ENCODE results near the gene PDPK1. TPM values are rescaled to one million over a fixed set of nuclear protein-coding genes. Genes with fewer than 3 reads are reported as not detected.
"Not testable (repeated sequence)": the region's sequence is repeated elsewhere in the genome, so short reads cannot be mapped to it uniquely, and the experiment has no call there.

Gene PDPK1
- total RNA-seq, 3 donors from 2014 or later (not counting 1 experiment from before 2014, with no cell fraction given), result 63.1 to 80.7 (median 73.5) TPM

DNA sequence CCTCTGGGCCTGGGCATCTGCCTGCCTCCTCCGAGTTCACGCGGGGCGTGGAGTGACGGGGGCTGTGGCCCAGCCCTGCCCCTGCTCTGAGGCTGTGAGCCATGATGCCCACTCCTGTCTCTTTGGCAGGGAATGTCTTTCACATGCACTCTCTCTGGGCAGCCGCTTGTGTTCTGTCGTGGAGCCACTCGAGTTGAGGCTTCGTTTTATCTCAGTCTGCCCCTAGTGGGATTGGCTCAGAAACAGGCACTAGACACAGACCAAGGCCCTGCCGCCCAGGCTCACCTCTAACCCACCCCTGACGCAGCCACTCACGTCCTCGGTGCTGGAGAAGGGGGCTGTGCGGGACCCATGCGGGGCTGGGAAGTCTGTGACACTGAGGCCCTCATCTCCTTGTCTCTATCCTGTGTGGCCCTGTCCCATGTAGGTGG is 77.0 kb downstream of the PDPK1 start:
- Mint-ChIP-seq H3K27ac (no peak overlapping the region), H3K4me1 (no peaks in the 10 kb centered on the region), H3K9me3 (no peaks in the 10 kb centered on the region), H3K4me3 (no peak overlapping the region), H3K36me3 (no peaks in the 10 kb centered on the region), H3K27me3 (ENCODE audit: low read depth in 2 of 2) (no peaks in the 10 kb centered on the region)
- H3K36me3 ChIP-seq (ENCODE audit: control insufficient read depth, insufficient read depth, low read length), result peaks cover 17% of the 10 kb centered on the region
- ATAC-seq, result no peak
- no peak overlapping the region for H3K27ac ChIP-seq (ENCODE audit: low read length)
- TF ChIP-seq, protein P1, sequence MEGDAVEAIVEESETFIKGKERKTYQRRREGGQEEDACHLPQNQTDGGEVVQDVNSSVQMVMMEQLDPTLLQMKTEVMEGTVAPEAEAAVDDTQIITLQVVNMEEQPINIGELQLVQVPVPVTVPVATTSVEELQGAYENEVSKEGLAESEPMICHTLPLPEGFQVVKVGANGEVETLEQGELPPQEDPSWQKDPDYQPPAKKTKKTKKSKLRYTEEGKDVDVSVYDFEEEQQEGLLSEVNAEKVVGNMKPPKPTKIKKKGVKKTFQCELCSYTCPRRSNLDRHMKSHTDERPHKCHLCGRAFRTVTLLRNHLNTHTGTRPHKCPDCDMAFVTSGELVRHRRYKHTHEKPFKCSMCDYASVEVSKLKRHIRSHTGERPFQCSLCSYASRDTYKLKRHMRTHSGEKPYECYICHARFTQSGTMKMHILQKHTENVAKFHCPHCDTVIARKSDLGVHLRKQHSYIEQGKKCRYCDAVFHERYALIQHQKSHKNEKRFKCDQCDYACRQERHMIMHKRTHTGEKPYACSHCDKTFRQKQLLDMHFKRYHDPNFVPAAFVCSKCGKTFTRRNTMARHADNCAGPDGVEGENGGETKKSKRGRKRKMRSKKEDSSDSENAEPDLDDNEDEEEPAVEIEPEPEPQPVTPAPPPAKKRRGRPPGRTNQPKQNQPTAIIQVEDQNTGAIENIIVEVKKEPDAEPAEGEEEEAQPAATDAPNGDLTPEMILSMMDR (IDR thresholded peaks at IDR 0.05), result no peak
- no peaks in the 10 kb centered on the region for H3K27me3 ChIP-seq (ENCODE audit: control insufficient read depth, insufficient read depth, low read length)
- H3K4me3 ChIP-seq (ENCODE audit: low read length), result no peak overlapping the region
- no peaks in the 10 kb centered on the region for H3K4me1 ChIP-seq (ENCODE audit: control insufficient read depth, insufficient read depth, low read length)
- 96% methylated on average over 15 of the region's 15 CpGs for WGBS (ENCODE audit: insufficient coverage)
- no peak for DNase-seq
- no peaks in the 10 kb centered on the region for H3K9me3 ChIP-seq (ENCODE audit: control insufficient read depth, insufficient read depth, low read length)
- intact Hi-C loops (cut with micrococcal nuclease), result no loop called here

GRCh38 chr16:2618964-2619363 is 81.1 kb downstream of the PDPK1 start:
- H3K4me1 ChIP-seq (ENCODE audit: control insufficient read depth, insufficient read depth, low read length); intact Hi-C loops (cut with micrococcal nuclease); H3K4me3 ChIP-seq (ENCODE audit: low read length); H3K27ac ChIP-seq (ENCODE audit: low read length); H3K27me3 ChIP-seq (ENCODE audit: control insufficient read depth, insufficient read depth, low read length); H3K36me3 Mint-ChIP-seq; H3K4me1 Mint-ChIP-seq; H3K4me3 Mint-ChIP-seq; ATAC-seq; DNase-seq; H3K36me3 ChIP-seq (ENCODE audit: control insufficient read depth, insufficient read depth, low read length); H3K27ac Mint-ChIP-seq; H3K27me3 Mint-ChIP-seq (ENCODE audit: low read depth in 2 of 2); H3K9me3 ChIP-seq (ENCODE audit: control insufficient read depth, insufficient read depth, low read length); H3K9me3 Mint-ChIP-seq: not testable (repeated sequence)
- WGBS (ENCODE audit: insufficient coverage), result no CpG with 5 or more reads among the region's 20 CpGs

DNA sequence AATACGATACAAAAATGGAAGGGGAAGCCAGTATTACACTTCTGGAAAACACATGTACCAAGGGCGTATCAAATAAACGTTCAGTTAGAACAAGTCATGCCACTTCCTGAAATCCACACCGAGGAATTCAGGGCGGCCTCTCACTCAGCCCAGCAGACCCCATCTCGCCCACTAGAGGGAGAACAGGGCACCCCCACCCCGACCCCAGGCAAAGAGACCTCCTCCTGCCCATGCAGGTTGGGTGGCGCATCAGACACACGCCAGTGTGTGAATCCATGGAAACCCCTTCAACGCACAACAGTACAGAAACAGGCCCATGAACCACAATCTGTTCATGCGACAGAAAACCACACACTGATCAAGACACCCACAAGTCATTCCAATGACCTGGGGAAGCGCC is 81.8 kb downstream of the PDPK1 start:
- H3K4me1 ChIP-seq (ENCODE audit: control insufficient read depth, insufficient read depth, low read length); H3K27me3 ChIP-seq (ENCODE audit: control insufficient read depth, insufficient read depth, low read length); H3K27me3 Mint-ChIP-seq (ENCODE audit: low read depth in 2 of 2); H3K36me3 Mint-ChIP-seq; H3K9me3 ChIP-seq (ENCODE audit: control insufficient read depth, insufficient read depth, low read length); DNase-seq; H3K4me1 Mint-ChIP-seq; H3K4me3 Mint-ChIP-seq; intact Hi-C loops (cut with micrococcal nuclease); H3K36me3 ChIP-seq (ENCODE audit: control insufficient read depth, insufficient read depth, low read length); H3K27ac ChIP-seq (ENCODE audit: low read length); H3K9me3 Mint-ChIP-seq; H3K4me3 ChIP-seq (ENCODE audit: low read length); H3K27ac Mint-ChIP-seq: not testable (repeated sequence)
- no CpG with 5 or more reads among the region's 12 CpGs for WGBS (ENCODE audit: insufficient coverage)
- ATAC-seq, result peak; percentile 51 to 69 (median 55)

DNA sequence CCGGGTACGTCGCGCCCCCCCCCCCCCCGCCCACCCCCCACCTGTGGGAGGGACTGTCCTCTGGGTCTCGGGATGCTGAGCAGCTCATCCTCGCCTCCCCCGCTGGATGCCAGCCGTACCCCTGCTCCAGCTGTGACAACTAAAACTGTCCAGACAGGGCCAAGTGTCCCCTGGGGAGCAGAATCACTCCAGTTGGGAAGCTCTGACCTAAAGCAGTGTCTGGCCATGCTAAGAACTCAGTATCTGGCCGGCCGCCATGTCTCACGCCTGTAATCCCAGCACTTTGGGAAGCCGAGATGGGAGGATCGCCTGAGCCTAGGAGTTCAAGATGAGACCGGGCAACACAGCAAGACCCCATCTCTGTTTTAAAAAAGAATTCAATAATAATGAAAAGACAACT is 83.0 kb downstream of the PDPK1 start:
- H3K27me3 Mint-ChIP-seq (ENCODE audit: low read depth in 2 of 2); intact Hi-C loops (cut with micrococcal nuclease); H3K4me3 ChIP-seq (ENCODE audit: low read length); ATAC-seq; H3K27ac Mint-ChIP-seq; H3K27me3 ChIP-seq (ENCODE audit: control insufficient read depth, insufficient read depth, low read length); H3K4me3 Mint-ChIP-seq; H3K36me3 Mint-ChIP-seq; H3K9me3 Mint-ChIP-seq; H3K36me3 ChIP-seq (ENCODE audit: control insufficient read depth, insufficient read depth, low read length); H3K4me1 Mint-ChIP-seq; H3K4me1 ChIP-seq (ENCODE audit: control insufficient read depth, insufficient read depth, low read length); H3K27ac ChIP-seq (ENCODE audit: low read length); H3K9me3 ChIP-seq (ENCODE audit: control insufficient read depth, insufficient read depth, low read length); DNase-seq: not testable (repeated sequence)
- WGBS (ENCODE audit: insufficient coverage), result no CpG with 5 or more reads among the region's 15 CpGs

- not testable (repeated sequence) for H3K9me3 Mint-ChIP-seq
These were observed 83.6 kb downstream of the PDPK1 start for GRCh38 chr16:2621395-2621794.

DNA sequence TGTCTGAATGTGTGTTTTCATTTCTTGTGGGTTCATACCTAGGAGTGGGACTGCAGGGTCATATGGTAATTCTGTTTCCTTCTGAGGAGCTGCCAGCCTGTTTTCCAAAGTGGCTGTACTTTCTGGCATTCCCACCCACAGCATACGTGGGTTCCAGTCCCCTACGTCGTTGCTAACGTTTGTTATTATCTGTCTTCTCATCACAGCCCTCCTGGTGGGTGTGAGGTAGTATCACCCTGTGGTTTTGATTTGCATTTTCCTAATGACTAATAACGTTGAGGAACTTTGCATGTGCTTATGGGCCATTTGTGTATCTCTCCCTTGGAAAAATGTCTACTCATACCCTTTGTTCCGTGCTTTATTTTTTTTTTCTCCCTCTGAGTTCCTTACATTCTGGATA is 89.3 kb downstream of the PDPK1 start:
- H3K4me3 ChIP-seq (ENCODE audit: low read length); H3K9me3 ChIP-seq (ENCODE audit: control insufficient read depth, insufficient read depth, low read length); H3K4me3 Mint-ChIP-seq; ATAC-seq; H3K4me1 ChIP-seq (ENCODE audit: control insufficient read depth, insufficient read depth, low read length); H3K27me3 ChIP-seq (ENCODE audit: control insufficient read depth, insufficient read depth, low read length); H3K36me3 Mint-ChIP-seq; H3K36me3 ChIP-seq (ENCODE audit: control insufficient read depth, insufficient read depth, low read length); H3K4me1 Mint-ChIP-seq; H3K9me3 Mint-ChIP-seq; H3K27me3 Mint-ChIP-seq (ENCODE audit: low read depth in 2 of 2); H3K27ac Mint-ChIP-seq; DNase-seq; intact Hi-C loops (cut with micrococcal nuclease); H3K27ac ChIP-seq (ENCODE audit: low read length): not testable (repeated sequence)
- no CpG with 5 or more reads among the region's 6 CpGs for WGBS (ENCODE audit: insufficient coverage)

More at GRCh38 chr16:2621395-2621794, 83.6 kb downstream of the PDPK1 start:
- H3K27me3 ChIP-seq (ENCODE audit: control insufficient read depth, insufficient read depth, low read length); H3K27me3 Mint-ChIP-seq (ENCODE audit: low read depth in 2 of 2); ATAC-seq; DNase-seq; H3K4me1 Mint-ChIP-seq; H3K4me3 ChIP-seq (ENCODE audit: low read length); H3K36me3 ChIP-seq (ENCODE audit: control insufficient read depth, insufficient read depth, low read length); H3K36me3 Mint-ChIP-seq; intact Hi-C loops (cut with micrococcal nuclease); H3K9me3 ChIP-seq (ENCODE audit: control insufficient read depth, insufficient read depth, low read length); H3K4me3 Mint-ChIP-seq; H3K4me1 ChIP-seq (ENCODE audit: control insufficient read depth, insufficient read depth, low read length); H3K27ac Mint-ChIP-seq; H3K27ac ChIP-seq (ENCODE audit: low read length): not testable (repeated sequence)
- WGBS (ENCODE audit: insufficient coverage), result 96% methylated on average over 4 of the region's 8 CpGs

- DNase-seq; H3K27me3 ChIP-seq (ENCODE audit: control insufficient read depth, insufficient read depth, low read length); H3K4me1 ChIP-seq (ENCODE audit: control insufficient read depth, insufficient read depth, low read length); H3K4me3 ChIP-seq (ENCODE audit: low read length); H3K4me3 Mint-ChIP-seq; H3K9me3 Mint-ChIP-seq; H3K9me3 ChIP-seq (ENCODE audit: control insufficient read depth, insufficient read depth, low read length); H3K36me3 Mint-ChIP-seq; intact Hi-C loops (cut with micrococcal nuclease); H3K27me3 Mint-ChIP-seq (ENCODE audit: low read depth in 2 of 2); H3K36me3 ChIP-seq (ENCODE audit: control insufficient read depth, insufficient read depth, low read length); H3K4me1 Mint-ChIP-seq; H3K27ac ChIP-seq (ENCODE audit: low read length); ATAC-seq; H3K27ac Mint-ChIP-seq: not testable (repeated sequence)
- no CpG with 5 or more reads among the region's 11 CpGs for WGBS (ENCODE audit: insufficient coverage)
These were observed 93.4 kb downstream of the PDPK1 start for GRCh38 chr16:2631203-2631602.

All from natural killer cell (primary cell).